NCI-H2227 treated with DMSO at 0.1 percent for 48 hours (cell line): ENCODE data around the gene RFT1.

ENCODE experiments used
- DNase-seq: peaks from one replicate; lab custom pipeline; 2025; lab: John Stamatoyannopoulos, UW

The RFT1 gene

GRCh38 chr3:53130179-53131061 is at the start of gene RFT1:
Gene RFT1 (minus strand): TSS chr3:53130435. CDS start chr3:53130400, 35 bp downstream.
- DNase-seq: peak; percentile 82

GRCh38 chr3:53179580-53179979 is 49.3 kb upstream of the RFT1 start:
- DNase-seq: no peak

GRCh38 chr3:53178246-53178645 is 48.0 kb upstream of the RFT1 start:
- no peak for DNase-seq

GRCh38 chr3:53175613-53176540 is 45.6 kb upstream of the RFT1 start:
- no peak for DNase-seq

- DNase-seq: no peak
Measured at GRCh38 chr3:53174346-53175250, 44.4 kb upstream of the RFT1 start.

GRCh38 chr3:53173107-53173506 is 42.9 kb upstream of the RFT1 start:
- no peak for DNase-seq

- DNase-seq: no peak
Measured at GRCh38 chr3:53171827-53172505, 41.7 kb upstream of the RFT1 start.

GRCh38 chr3:53171064-53171418 is 40.8 kb upstream of the RFT1 start:
- no peak for DNase-seq

- no peak for DNase-seq
Measured at GRCh38 chr3:53170325-53171063, 40.3 kb upstream of the RFT1 start.

GRCh38 chr3:53169832-53170324 is 39.6 kb upstream of the RFT1 start:
- no peak for DNase-seq

- DNase-seq: no peak
Measured at GRCh38 chr3:53169045-53169831, 39.0 kb upstream of the RFT1 start.

GRCh38 chr3:53168175-53168923 is 38.1 kb upstream of the RFT1 start:
- no peak for DNase-seq

- no peak for DNase-seq
Measured at GRCh38 chr3:53167418-53168174, 37.4 kb upstream of the RFT1 start.

GRCh38 chr3:53166781-53167291 is 36.6 kb upstream of the RFT1 start:
- no peak for DNase-seq

- DNase-seq: no peak
Measured at GRCh38 chr3:53166206-53166605, 36.0 kb upstream of the RFT1 start.

GRCh38 chr3:53164911-53165310 is 34.7 kb upstream of the RFT1 start:
- no peak for DNase-seq

- no peak for DNase-seq
Measured at GRCh38 chr3:53163444-53164387, 33.5 kb upstream of the RFT1 start.
